Glutamatergic neuron (in vitro differentiated cells): ENCODE results near the gene LIPC. TPM values are rescaled to one million over a fixed set of nuclear protein-coding genes. Genes with fewer than 3 reads are reported as not detected.

Source experiments
- DNase-seq: peaks from one replicate; pipeline ENCODE4 v3.0.0; 2022
- H3K27ac Mint-ChIP-seq: one replicate; pipeline ENCODE4 v1.8.0; 2020; ENCODE audit warnings: mild to moderate bottlenecking, mixed read lengths, inconsistent platforms; ENCODE audit not compliant: unreplicated experiment
- H3K27me3 Mint-ChIP-seq: one replicate; pipeline ENCODE4 v1.8.0; 2020; ENCODE audit warnings: mild to moderate bottlenecking, moderate library complexity, mixed read lengths, inconsistent platforms; ENCODE audit not compliant: unreplicated experiment
- H3K36me3 Mint-ChIP-seq: one replicate; pipeline ENCODE4 v1.8.0; 2020; ENCODE audit warnings: mild to moderate bottlenecking, mixed read lengths, inconsistent platforms; ENCODE audit not compliant: unreplicated experiment
- H3K4me1 Mint-ChIP-seq: one replicate; pipeline ENCODE4 v1.8.0; 2020; ENCODE audit warnings: mild to moderate bottlenecking, low read depth, mixed read lengths, inconsistent platforms; ENCODE audit not compliant: unreplicated experiment
- H3K4me3 Mint-ChIP-seq: one replicate; pipeline ENCODE4 v1.8.0; 2020; ENCODE audit warnings: mild to moderate bottlenecking, mixed read lengths, inconsistent platforms; ENCODE audit not compliant: unreplicated experiment
- H3K9me3 Mint-ChIP-seq: one replicate; pipeline ENCODE4 v1.8.0; 2020; ENCODE audit warnings: mild to moderate bottlenecking, moderate library complexity, mixed read lengths, inconsistent platforms; ENCODE audit not compliant: unreplicated experiment
- CTCF ChIP-seq: fragments of 200-600 bp; sonication (generic); IDR thresholded peaks from one replicate; pipeline ENCODE4 v1.5.0; 2021; ENCODE audit not compliant: partially characterized antibody, unreplicated experiment
- total RNA-seq: library from RNA; stranded (reverse); fragmentation: NEBNext Ultra II Directional; extraction: Animal tissue kit (Norgen Biotek cat#: 25700); gene quantifications from one replicate; pipeline ENCODE4 v1.2.1, GENCODE V29; 2021; ENCODE audit not compliant: unreplicated experiment

LIPC gene
- total RNA-seq, 1 donor from 2014 or later, result not detected

- no peak overlapping the region for H3K4me3 Mint-ChIP-seq
- no peak for DNase-seq
- H3K27ac Mint-ChIP-seq, result no peak overlapping the region
- no peak for TF ChIP-seq CTCF
- H3K4me1 Mint-ChIP-seq, result peaks cover 3% of the 10 kb centered on the region
- peaks cover 2% of the 10 kb centered on the region for H3K27me3 Mint-ChIP-seq
- peaks cover 3% of the 10 kb centered on the region for H3K36me3 Mint-ChIP-seq
- no peaks in the 10 kb centered on the region for H3K9me3 Mint-ChIP-seq
Measured at GRCh38 chr15:58506783-58507668, 75.2 kb downstream of the LIPC start.

- Mint-ChIP-seq H3K4me1 (peaks cover 6% of the 10 kb centered on the region), H3K27me3 (no peaks in the 10 kb centered on the region), H3K9me3 (no peaks in the 10 kb centered on the region), H3K4me3 (no peak overlapping the region), H3K27ac (no peak overlapping the region), H3K36me3 (peaks cover 2% of the 10 kb centered on the region)
- no peak for TF ChIP-seq CTCF
- no peak for DNase-seq
Measured at GRCh38 chr15:58509556-58509955, 77.8 kb downstream of the LIPC start.

- no peak overlapping the region for H3K27ac Mint-ChIP-seq
- DNase-seq, result no peak
Measured at GRCh38 chr15:58510715-58511598, 79.2 kb downstream of the LIPC start.

GRCh38 chr15:58511599-58511987, 79.8 kb downstream of the LIPC start:
- TF ChIP-seq CTCF, result no peak
- peaks cover 6% of the 10 kb centered on the region for H3K4me1 Mint-ChIP-seq
- H3K4me3 Mint-ChIP-seq, result no peak overlapping the region
- no peaks in the 10 kb centered on the region for H3K36me3 Mint-ChIP-seq
- no peak for DNase-seq
- H3K27ac Mint-ChIP-seq, result no peak overlapping the region
- H3K27me3 Mint-ChIP-seq, result no peaks in the 10 kb centered on the region
- no peaks in the 10 kb centered on the region for H3K9me3 Mint-ChIP-seq

More at GRCh38 chr15:58510715-58511598, 79.2 kb downstream of the LIPC start:
- Mint-ChIP-seq H3K9me3 (no peaks in the 10 kb centered on the region), H3K4me1 (peaks cover 6% of the 10 kb centered on the region), H3K36me3 (no peaks in the 10 kb centered on the region), H3K4me3 (no peak overlapping the region), H3K27me3 (no peaks in the 10 kb centered on the region)
- TF ChIP-seq CTCF, result no peak
